HL-60/S4 treated with phorbol 12-myristate 13-acetate at 8.2 ng/mL for 4 days and 3 days (cell line): ENCODE data around the gene ZAR1L.

Source experiments
- in situ Hi-C: fragments of 300-500 bp; cut with MboI; formaldehyde crosslinking; loops from 2 replicates; pipeline ENCODE4 v1.15.0; 2022; ENCODE audit warnings: low sequenced_read_pairs

The ZAR1L gene

DNA sequence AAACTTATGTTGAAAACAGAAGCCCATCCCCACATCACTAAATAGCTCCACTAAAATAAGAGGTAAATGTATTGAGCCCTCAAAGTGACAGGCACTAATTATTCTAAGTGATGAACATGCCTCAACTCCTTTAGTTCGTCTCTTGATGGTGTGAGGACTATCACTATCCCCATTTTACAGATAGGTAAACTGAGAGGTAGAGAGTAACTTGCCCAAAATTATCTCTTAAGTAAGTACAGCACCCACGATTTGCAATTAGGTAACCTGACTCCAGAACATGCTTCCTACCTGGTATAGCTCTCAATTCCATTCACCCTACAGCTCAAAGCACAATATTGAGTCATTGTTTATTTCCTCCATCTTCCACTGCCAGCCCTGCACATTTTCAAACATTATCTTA lies 12.7 kb downstream of the ZAR1L start:
- in situ Hi-C loops = no loop called here

DNA sequence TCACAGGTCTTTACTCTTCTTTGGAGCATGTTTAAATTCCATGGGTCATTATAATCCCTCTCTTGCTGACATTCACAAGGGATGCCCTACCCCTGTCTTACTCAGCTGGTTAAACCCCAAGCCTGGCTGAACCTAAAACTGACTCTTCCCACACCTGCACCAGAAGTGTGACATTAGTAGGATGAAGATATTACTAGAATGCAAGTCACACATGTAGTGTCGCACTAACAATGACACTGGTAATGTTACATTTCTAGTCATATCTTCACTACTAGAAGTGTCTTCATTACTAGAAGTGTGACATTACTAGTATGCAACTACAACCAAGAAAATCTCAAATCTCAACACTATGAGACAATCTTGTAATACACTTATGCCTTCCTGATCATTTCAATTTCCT lies 14.2 kb downstream of the ZAR1L start:
- in situ Hi-C loops = no loop called here

- in situ Hi-C loops = no loop called here
Observed at GRCh38 chr13:32300406-32300805, 14.8 kb downstream of the ZAR1L start.

DNA sequence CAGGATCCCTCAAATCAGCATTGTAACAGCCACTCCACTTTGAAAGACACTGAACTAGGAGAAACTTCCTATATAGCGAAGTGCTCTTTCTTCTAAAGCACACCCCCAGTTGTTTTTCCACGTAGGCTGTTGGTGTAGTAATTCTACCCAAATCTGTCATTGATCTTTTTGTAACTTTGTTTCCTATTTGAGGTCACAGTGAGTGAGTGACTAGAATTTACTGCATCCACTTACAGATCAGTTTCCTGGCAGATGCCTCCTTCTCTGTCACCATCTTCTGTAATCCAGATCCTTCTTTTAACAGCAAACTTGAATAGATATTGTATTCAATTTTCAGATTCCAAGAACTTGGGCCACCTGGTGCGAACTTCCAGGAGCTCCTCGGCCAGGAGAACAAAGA lies 15.3 kb downstream of the ZAR1L start:
- in situ Hi-C loops = no loop called here

DNA sequence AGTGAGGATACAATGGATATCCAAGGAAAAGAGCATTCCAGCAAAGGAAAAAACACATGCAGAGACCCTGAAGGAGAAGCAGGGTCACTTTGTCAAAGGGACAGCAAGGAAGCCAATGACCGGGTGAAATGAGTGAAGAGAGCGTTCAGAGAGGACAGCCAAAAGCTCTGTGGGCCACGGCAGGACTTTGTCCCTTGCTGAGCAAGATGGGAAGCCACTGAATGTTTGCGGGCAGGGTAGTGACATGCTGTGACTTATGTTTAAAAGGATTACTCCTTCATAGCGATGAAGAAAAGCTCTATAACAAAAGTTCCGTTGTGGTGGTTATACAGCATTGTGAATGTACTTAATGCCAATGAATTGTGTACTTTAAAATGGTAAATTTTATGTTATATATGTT lies 16.5 kb downstream of the ZAR1L start:
- in situ Hi-C loops = no loop called here

- in situ Hi-C loops = no loop called here
Observed at GRCh38 chr13:32297206-32297605, 18.0 kb downstream of the ZAR1L start.

- in situ Hi-C loops = no loop called here
Observed at GRCh38 chr13:32285633-32285965, 29.6 kb downstream of the ZAR1L start.

DNA sequence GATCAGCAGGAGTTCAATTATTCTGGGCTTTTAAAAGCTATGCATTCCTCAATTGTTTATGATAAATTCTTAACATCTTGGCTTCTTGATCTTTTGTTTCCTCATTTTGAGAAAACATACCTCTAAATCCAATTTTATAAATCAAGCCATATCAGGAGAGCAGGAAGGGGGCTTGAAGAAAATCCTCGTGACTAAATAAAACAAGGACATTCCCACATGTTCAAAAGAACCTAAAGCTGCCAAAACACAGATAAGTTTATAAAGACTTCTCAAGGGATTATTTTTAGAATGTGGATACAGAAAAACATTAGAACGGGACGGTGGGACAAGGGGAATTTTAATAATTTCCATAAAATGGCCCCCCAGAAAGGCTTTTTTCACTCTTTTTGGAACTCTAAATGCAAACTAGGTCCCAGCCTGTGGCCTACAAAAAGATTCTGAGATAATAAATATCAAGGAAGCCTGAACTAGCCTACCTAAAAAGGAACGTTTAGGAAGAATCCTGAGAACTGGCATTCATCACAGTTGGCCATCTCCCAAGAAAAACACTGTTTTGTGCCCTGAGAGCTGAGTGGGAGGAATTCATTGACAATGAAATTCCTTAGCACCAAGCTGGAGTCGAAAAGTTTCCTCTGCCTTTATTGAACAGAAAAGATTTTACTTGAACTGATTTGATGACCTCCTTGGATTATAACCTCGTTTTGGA lies 30.1 kb downstream of the ZAR1L start:
- in situ Hi-C loops = no loop called here

DNA sequence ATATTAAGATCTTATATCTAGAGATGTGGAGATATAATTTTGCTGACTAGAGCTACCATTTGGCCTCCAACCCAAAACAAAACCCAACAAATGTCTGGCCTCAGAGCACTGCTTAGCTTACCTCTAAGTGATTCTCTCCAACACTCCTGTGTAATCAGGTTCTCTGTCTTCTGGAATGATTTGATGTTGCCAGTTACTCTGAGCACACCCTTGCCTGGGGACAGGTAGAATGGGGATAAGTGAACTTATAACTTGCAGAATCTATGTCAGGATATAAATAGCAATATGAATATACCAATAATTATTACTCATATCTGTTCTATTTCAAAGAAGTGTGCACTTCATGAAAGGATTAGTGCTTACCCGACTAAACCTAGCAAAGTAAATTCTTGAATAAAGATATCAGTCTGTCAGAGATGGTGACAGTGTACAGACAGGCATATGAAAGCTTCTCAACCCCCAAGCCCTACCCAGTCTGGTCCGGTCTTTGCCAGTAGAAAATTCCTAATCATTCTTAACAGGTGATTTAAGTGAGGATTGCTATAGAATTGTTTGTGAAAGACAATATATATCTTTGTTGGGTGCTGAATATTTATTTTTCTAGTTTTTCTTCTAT lies 33.0 kb downstream of the ZAR1L start:
- in situ Hi-C loops = no loop called here

DNA sequence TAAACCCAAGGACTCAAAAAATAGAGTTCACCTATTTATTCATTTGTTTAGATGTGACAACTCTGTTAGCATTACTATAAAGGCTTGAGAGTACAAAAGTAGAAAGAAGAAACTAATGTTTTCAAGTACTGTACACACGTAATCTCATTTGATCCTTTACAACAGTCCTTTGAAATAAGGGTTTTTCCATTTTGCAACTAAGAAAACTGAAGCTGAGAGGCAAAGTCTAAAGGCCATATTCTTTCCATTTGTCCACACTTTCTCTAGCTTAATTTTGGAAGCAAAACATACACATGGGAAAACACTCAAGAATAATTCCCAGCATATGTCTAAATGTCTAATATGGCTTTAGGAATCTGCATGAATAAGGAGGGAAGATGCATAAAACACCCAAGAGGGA lies 34.1 kb downstream of the ZAR1L start:
- in situ Hi-C loops = no loop called here

GRCh38 chr13:32278426-32278825 lies 36.7 kb downstream of the ZAR1L start:
- in situ Hi-C loops = no loop called here

- in situ Hi-C loops = no loop called here
Observed at GRCh38 chr13:32277839-32278238, 37.3 kb downstream of the ZAR1L start.

DNA sequence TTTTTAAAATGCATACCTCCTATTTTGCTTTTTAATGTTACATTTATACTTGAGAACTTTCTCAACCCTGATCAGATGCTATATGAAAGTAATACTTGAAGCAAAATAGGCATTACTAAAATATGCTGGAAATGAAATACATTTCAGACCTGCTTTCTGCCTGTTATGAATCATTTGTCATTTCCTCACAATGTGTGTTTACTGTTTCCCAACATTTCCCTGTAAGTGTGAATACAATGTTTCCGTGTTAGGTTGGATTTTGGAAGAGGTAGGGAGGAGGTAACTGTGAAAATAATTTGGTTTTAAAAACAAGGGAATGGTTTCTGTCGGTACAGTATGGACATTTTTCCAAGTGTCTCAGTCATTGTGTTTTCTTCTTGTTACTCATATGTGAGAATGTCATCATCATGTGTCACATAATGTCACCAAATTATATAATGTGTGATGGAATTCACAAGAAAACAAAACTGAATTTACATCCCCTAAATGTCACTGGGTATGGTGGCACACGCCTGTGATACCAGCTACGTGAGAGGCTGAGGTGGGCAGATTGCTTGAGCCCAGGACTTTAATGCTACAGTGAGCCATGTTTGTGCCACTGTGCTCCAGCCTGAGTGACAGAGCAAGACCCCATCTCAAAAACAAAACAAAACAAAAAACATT lies 43.0 kb downstream of the ZAR1L start:
- in situ Hi-C loops = no loop called here

DNA sequence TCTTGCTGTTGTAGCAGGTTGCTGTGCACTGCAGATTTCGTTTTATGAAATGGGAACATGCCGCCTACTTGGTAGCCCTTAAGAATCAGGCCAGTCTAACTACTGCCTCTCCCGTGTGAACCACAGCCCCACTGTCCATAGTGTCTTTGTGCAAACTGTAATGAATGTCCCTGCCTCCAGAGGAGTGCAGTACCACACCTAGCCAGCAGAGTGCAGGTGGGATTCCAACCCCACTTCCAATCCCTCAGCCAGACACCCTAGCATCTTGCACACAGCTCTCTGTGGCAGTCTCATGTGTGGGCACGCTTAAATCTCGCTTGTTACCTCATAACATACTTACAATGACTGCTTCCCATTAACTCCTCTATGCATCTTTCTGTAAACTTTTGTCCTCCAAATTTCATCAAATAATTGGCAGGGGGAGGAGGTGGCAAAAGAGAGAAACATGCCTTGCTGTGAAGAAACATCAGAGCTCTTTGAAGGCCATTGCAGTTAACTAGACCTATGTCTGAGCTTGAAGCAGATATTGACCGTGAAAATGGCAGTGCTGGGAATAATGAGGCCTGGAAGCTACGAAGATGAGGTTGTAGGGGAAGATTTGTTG lies 47.2 kb downstream of the ZAR1L start:
- in situ Hi-C loops = no loop called here

DNA sequence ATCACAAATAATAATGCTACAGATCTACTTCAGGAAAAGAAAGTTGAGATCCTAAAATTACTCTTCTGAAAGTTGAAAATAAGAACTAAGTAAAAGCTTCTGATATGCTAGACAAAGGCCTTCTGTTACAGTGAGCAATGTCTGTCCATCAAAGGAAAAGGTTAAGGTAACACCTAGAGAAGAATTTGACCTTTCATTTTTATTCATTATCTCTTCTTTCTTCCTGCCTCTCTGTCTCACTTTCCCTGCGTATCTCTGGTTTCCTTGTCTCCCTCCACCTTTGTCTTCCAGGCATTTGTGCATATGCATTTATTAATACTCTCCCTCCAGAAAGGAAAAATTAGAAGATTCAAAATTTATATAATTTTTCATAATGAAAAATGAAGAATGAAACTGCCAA lies 49.0 kb downstream of the ZAR1L start:
- in situ Hi-C loops = no loop called here

DNA sequence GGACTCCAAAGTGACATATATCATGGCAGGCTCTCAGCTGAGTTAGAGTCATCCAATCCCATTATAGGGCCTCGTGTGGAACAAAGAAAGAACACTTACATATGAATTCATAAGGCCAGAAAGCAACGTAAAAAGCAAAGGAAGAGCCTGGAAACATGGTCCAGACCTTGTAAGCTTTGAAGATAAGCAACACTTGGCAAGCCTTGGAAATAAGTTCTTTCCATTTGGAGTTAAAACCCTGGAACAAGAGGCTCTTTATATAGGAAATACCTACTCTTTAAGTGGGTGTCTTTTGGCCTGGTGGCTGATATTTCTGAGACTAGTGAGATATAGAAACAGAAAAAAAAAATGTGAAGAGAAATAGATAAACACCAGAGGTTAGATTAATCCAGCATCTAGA lies 49.4 kb downstream of the ZAR1L start:
- in situ Hi-C loops = no loop called here

DNA sequence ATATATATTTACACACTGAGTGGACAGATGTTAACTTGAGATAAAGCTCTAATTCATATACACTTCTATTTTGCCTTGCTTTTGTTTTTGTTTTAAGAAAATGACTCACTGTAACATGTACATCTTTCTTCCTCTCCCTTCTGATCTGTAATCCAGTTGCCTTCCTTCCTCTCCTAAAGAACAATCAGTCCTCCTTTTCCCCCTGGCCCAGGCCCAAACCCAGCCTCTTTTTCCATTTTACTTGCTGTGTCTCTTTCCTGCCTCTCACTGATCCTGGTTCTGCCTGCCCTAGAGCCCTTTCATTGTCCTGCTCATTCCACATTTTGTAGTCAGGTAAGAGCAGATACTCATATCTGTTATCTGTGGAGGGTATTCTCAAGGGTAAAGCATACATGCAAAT lies 50.8 kb downstream of the ZAR1L start:
- in situ Hi-C loops = no loop called here

DNA sequence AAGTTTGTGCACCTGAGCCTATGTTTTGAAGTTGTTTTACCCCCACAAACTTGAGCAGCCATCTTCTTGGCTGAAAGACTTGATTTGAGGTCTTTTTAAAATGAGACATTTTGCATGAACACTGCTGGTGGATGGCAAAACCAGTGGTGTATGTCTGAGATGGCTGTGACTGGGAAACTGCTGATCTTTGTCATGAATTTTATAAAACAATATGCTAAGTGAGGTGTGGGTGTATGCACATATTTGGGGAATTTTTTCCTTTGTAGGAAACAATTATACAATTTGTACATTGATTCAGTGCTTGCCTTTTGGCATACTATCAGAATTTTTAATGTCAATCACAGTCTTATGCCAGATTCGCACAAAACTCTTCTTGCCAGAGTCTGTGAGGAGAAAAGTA lies 52.5 kb downstream of the ZAR1L start:
- in situ Hi-C loops = no loop called here

DNA sequence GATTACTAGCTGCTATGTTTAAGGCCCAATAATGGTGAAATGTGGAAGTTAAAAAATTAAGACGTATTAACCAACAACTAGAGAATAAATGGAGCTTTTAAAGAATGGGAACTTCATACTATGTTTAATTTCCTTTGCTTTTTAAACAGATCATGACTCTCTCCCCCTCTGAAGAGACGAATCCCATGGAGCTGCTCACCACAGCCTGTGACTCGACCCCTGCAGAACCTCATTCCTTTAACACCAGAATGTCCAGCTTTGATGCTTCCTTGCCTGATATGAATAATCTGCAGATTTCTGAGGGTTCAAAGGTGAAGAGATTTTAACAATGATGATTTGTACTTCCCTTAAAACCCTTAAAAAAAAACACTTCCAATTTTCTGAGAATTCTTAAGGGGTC lies 53.0 kb downstream of the ZAR1L start:
- in situ Hi-C loops = no loop called here

- in situ Hi-C loops = no loop called here
Observed at GRCh38 chr13:32261567-32261966, 53.6 kb downstream of the ZAR1L start.

- in situ Hi-C loops = no loop called here
Observed at GRCh38 chr13:32259116-32259515, 56.0 kb downstream of the ZAR1L start.

DNA sequence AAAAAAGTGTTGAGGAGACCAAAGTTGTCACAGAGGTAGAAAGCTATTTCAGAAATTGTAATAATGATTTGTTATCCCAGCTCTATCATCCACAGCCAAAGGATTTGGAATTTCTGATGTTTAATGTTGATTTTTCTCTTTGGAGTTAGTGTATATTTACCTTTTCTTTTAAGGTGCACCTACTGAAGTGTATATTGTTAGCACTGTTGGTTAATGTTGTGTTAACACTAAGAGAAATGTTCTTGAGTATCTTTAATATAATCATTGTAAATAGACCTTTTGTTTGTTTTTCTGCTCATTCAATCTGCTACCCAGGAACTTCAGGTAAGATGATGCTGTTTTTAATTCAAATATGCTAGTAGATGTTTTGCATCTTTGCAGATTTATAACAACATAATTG lies 57.5 kb downstream of the ZAR1L start:
- in situ Hi-C loops = no loop called here
